ENCODE results near the gene CFHR2.

DNA sequence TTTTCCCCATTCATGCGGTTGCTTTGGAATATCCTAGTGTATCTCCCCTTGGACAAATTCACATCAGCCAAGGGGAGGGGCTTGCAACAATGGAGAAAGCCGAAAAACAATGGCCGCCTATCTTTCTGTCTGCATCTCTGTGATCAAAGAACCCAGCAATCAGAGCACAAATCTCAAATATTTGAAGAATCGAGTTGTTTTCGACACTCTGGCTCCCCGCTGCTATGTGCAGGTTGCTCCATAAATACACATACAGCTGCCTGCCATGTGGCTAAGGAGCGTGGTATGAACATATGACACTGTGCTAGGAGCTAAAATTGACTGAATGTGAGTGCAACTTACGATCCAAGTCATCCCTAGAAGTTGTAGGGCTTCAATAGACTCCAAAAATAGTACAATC, 47.2 kb upstream of the CFHR2 start:
- no peak for TF ChIP-seq POLR2A (IDR thresholded peaks at IDR 0.05; ENCODE audit: low read length)
- TF ChIP-seq GATA1 (IDR thresholded peaks at IDR 0.05; ENCODE audit: low read depth, low read length): no peak

Measured in erythroblast (primary cell).